ENCODE measurements around the gene ZNF644. TPM values are rescaled to one million over a fixed set of nuclear protein-coding genes. Genes with fewer than 3 reads are reported as not detected.
A peak's percentile ranks its signal among the peaks of the same experiment; 100 is the strongest.

Gene ZNF644
- total RNA-seq, 1 experiment from 2014 or later = 55.9 TPM

DNA sequence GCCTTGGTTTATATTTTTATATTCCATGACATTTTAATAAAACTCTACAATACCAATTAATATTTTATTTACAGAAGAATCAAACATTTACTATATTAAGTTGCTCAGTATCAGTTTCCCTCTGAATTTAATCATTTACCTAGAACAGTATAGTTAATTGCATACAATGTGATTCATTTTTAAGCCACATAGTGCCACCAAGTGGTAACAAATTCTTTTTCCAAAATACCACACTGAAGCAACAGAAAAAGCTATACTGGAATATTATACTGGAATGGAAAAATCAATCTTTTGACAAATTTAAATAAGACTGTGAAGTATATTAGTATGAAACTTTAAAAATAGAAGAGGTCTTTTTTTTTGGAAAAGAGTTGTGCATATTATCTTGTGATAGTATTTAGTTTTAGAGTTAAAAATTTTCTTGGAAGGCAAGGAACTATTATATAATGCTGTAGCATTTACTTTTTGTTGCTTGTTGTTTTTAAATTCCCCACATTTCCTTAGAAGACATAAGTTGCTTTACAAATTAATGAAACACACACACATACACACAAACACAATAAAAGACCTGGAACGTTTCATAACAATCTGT lies 57.3 kb downstream of the ZNF644 start:
- Histone ChIP-seq H3K27me3 (ENCODE audit: insufficient read depth, low read length) (no peaks in the 10 kb centered on the region), H3K9ac (ENCODE audit: low read length) (no peak overlapping the region), H4K20me1 (ENCODE audit: insufficient read depth) (peaks cover 7% of the 10 kb centered on the region; the same call in 1 of the 2 replicates), H3K9me3 (ENCODE audit: control insufficient read depth in 1 of 2, insufficient read depth in 1 of 2, low read depth in 1 of 2, low read length in 2 of 2) (no peaks in the 10 kb centered on the region), H2AFZ (ENCODE audit: low read depth, low read length, poor library complexity, severe bottlenecking) (no peak overlapping the region), H3K4me1 (ENCODE audit: control insufficient read depth in 1 of 2, insufficient read depth in 2 of 2, low read length in 2 of 2) (0 out of 4 replicates have a peak, but pooled peaks cover 0 to 3% of the 10 kb centered on the region in 2 experiments), H3K27ac (ENCODE audit: low read depth, low read length) (no peak overlapping the region), H3K79me2 (ENCODE audit: insufficient read depth, low read length) (peaks cover 76% of the 10 kb centered on the region), H3K9me2 (ENCODE audit: insufficient read depth) (no peaks in the 10 kb centered on the region), H3K36me3 (ENCODE audit: control insufficient read depth in 1 of 2, insufficient read depth in 2 of 2, low read length in 2 of 2) (no peaks in the 10 kb centered on the region), H3K4me2 (ENCODE audit: low read length) (no peak overlapping the region), H3K4me3 (replicated peaks in 1 of 2; ENCODE audit: low read depth in 1 of 2, low read length in 2 of 2) (no peak overlapping the region)
- BruUV-seq (replicated peaks) = no TSS peak
- DNase-seq (ENCODE audit: low read depth, low spot score) (peak; percentile 13), ATAC-seq (peak; percentile 61; the same call in 1 of the 2 replicates)
- peak; percentile 59 for TF ChIP-seq RAD21 (IDR thresholded peaks at IDR 0.05; ENCODE audit: low read depth)
- TF ChIP-seq, protein P1, sequence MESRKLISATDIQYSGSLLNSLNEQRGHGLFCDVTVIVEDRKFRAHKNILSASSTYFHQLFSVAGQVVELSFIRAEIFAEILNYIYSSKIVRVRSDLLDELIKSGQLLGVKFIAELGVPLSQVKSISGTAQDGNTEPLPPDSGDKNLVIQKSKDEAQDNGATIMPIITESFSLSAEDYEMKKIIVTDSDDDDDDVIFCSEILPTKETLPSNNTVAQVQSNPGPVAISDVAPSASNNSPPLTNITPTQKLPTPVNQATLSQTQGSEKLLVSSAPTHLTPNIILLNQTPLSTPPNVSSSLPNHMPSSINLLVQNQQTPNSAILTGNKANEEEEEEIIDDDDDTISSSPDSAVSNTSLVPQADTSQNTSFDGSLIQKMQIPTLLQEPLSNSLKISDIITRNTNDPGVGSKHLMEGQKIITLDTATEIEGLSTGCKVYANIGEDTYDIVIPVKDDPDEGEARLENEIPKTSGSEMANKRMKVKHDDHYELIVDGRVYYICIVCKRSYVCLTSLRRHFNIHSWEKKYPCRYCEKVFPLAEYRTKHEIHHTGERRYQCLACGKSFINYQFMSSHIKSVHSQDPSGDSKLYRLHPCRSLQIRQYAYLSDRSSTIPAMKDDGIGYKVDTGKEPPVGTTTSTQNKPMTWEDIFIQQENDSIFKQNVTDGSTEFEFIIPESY (IDR thresholded peaks at IDR 0.05; ENCODE audit: extremely low read depth, insufficient replicate concordance, low read length) = no peak
- TF ChIP-seq, protein P2, sequence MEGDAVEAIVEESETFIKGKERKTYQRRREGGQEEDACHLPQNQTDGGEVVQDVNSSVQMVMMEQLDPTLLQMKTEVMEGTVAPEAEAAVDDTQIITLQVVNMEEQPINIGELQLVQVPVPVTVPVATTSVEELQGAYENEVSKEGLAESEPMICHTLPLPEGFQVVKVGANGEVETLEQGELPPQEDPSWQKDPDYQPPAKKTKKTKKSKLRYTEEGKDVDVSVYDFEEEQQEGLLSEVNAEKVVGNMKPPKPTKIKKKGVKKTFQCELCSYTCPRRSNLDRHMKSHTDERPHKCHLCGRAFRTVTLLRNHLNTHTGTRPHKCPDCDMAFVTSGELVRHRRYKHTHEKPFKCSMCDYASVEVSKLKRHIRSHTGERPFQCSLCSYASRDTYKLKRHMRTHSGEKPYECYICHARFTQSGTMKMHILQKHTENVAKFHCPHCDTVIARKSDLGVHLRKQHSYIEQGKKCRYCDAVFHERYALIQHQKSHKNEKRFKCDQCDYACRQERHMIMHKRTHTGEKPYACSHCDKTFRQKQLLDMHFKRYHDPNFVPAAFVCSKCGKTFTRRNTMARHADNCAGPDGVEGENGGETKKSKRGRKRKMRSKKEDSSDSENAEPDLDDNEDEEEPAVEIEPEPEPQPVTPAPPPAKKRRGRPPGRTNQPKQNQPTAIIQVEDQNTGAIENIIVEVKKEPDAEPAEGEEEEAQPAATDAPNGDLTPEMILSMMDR (IDR thresholded peaks at IDR 0.05 in 2 of 3, conservative IDR thresholded peaks at IDR 0.05 in 1 of 3; ENCODE audit: borderline replicate concordance in 1 of 3, insufficient read depth in 1 of 3, low read depth in 2 of 3, low read length in 2 of 3) = peak; percentile 23 to 55 (median 42); a peak in 4 of 6 replicates
- no peak for TF ChIP-seq ZNF274 (IDR thresholded peaks at IDR 0.05; ENCODE audit: low read depth, low read length)
- CTCF ChIA-PET = interaction anchor here (0.6 to 2.9 kb wide), 15 partner anchors 9 to 850 kb away, joined by 3 to 50 read pairs (median 4); no protein-coding TSS in a partner anchor
- intact Hi-C loops (cut with micrococcal nuclease) = loop anchor here (1.0 to 5.0 kb wide), 4 partner anchors 243 to 852 kb away; no protein-coding TSS in a partner anchor
- POLR2A ChIA-PET = no interaction called here
- RAD21 ChIA-PET (ENCODE audit: low non-redundant PET in 1 of 2, low total read pairs in 2 of 2, uncharacterized antibody in 2 of 2, unreplicated experiment in 2 of 2) = interaction anchor here in 1 of 2 experiments (1.9 kb wide), 1 partner anchor 243 kb away, joined by 6 read pairs; no protein-coding TSS in a partner anchor
